ENCODE measurements around the gene ROR2. TPM values are rescaled to one million over a fixed set of nuclear protein-coding genes. Genes with fewer than 3 reads are reported as not detected.

Gene ROR2
- total RNA-seq, 1 donor from 2014 or later = 0.74 TPM

DNA sequence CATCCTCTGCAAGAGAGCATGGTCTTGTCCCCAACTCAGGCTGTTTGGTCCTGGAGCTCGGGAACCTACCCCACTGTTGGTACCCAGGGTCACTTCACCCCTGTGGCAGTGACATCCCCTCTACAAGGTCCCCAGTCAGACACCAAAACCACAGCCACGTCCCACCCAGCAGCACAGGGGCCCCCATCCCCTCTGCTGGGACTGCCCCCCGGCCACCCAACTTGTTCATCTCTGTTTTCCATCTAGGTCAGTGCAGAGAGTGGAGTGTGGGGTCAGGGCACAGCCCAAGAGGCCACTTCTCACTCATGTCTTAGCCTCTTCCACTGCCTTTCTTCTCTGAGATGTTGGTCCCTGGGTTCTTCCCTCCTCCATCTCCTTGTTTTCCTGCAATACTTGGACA is 292.5 kb downstream of the ROR2 start:
- H3K27ac ChIP-seq (replicated peaks) = no peak overlapping the region
- intact Hi-C loops (cut with micrococcal nuclease) = no loop called here
- no peaks in the 10 kb centered on the region for H3K4me1 ChIP-seq
- no peaks in the 10 kb centered on the region for H3K27me3 ChIP-seq (ENCODE audit: low read depth)
- no peak overlapping the region for H3K4me3 ChIP-seq
- H3K9me3 ChIP-seq (replicated peaks) = no peaks in the 10 kb centered on the region
- TF ChIP-seq, protein P1, sequence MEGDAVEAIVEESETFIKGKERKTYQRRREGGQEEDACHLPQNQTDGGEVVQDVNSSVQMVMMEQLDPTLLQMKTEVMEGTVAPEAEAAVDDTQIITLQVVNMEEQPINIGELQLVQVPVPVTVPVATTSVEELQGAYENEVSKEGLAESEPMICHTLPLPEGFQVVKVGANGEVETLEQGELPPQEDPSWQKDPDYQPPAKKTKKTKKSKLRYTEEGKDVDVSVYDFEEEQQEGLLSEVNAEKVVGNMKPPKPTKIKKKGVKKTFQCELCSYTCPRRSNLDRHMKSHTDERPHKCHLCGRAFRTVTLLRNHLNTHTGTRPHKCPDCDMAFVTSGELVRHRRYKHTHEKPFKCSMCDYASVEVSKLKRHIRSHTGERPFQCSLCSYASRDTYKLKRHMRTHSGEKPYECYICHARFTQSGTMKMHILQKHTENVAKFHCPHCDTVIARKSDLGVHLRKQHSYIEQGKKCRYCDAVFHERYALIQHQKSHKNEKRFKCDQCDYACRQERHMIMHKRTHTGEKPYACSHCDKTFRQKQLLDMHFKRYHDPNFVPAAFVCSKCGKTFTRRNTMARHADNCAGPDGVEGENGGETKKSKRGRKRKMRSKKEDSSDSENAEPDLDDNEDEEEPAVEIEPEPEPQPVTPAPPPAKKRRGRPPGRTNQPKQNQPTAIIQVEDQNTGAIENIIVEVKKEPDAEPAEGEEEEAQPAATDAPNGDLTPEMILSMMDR (IDR thresholded peaks at IDR 0.05; ENCODE audit: borderline replicate concordance) = no peak
- no peaks in the 10 kb centered on the region for H3K36me3 ChIP-seq
- DNase-seq = no peak

DNA sequence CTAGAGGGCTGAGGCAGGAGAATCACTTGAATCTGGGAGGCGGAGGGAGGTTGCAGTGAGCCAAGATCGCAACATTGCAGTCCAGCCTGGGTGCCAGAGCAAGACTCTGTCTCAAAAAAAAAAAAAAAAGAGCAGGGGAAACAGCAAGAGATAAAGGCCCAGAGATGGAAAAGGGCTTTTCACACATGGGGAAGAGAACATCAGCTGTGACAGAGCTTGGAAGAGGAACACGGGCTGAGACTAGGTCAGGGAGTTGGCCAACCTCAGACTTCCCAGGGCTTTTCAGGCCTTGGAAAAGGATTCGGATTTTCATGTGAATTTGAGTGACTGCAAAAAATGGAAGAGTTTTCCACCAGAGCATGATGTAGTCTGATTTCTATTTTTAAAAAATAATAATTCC is 294.4 kb downstream of the ROR2 start:
- H3K27me3 ChIP-seq (ENCODE audit: low read depth) = no peaks in the 10 kb centered on the region
- no peak for DNase-seq

DNA sequence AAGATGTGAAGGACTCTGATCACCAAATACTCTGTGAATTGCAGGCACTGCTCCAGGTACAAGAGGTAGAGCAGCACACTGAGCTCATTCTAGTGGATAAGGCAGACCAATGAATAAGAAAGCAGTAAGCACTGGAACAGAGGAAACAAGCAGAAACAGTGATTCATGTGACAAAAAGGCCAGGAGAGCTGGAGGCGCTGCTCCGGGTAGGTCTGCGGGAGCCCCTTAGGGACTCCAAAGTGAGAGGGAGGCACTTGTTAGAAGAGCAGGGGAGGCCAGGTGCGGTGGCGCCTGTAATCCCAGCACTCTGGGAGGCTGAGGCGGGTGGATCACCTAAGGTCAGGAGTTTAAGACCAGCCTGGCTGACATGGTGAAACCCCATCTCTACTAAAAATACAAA is 294.8 kb downstream of the ROR2 start:
- TF ChIP-seq, protein P1 (IDR thresholded peaks at IDR 0.05; ENCODE audit: borderline replicate concordance) = no peak
- Histone ChIP-seq H3K4me1 (no peaks in the 10 kb centered on the region), H3K4me3 (no peak overlapping the region), H3K27ac (replicated peaks) (no peak overlapping the region), H3K36me3 (no peaks in the 10 kb centered on the region), H3K27me3 (ENCODE audit: low read depth) (no peaks in the 10 kb centered on the region), H3K9me3 (replicated peaks) (no peaks in the 10 kb centered on the region)
- intact Hi-C loops (cut with micrococcal nuclease) = no loop called here
- no peak for DNase-seq

More for the DNA sequence above, 294.4 kb downstream of the ROR2 start:
- TF ChIP-seq, protein P1 (IDR thresholded peaks at IDR 0.05; ENCODE audit: borderline replicate concordance) = no peak
- H3K36me3 ChIP-seq = no peaks in the 10 kb centered on the region
- peak overlapping the region; percentile 26 for H3K27ac ChIP-seq (replicated peaks)
- H3K4me3 ChIP-seq = no peak overlapping the region
- H3K4me1 ChIP-seq = no peaks in the 10 kb centered on the region
- intact Hi-C loops (cut with micrococcal nuclease) = no loop called here
- no peaks in the 10 kb centered on the region for H3K9me3 ChIP-seq (replicated peaks)

DNA sequence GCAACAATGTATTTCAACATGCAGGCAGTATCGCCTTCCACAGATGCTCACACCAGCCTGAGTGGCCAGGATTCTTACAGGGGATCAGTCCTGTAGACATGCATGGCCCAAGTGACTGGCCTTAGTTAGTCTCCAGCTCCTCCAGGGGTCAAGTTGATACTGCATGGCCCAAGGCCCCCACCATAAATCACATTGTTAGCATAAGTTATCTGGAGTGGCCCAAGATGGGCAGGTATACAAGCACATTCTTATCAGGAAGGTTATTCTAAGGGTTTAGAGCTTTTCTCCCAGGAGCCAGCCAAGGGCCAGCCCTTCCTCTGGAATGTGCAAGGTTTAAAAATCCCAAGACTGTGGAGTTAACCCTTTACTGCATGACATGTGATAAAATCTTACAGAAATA is 295.5 kb downstream of the ROR2 start:
- H3K4me3 ChIP-seq = no peak overlapping the region
- intact Hi-C loops (cut with micrococcal nuclease) = no loop called here
- H3K36me3 ChIP-seq = no peaks in the 10 kb centered on the region
- no peak for DNase-seq
- H3K9me3 ChIP-seq (replicated peaks) = no peaks in the 10 kb centered on the region
- H3K27me3 ChIP-seq (ENCODE audit: low read depth) = no peaks in the 10 kb centered on the region
- H3K4me1 ChIP-seq = no peaks in the 10 kb centered on the region
- H3K27ac ChIP-seq (replicated peaks) = no peak overlapping the region
- TF ChIP-seq, protein P1 (IDR thresholded peaks at IDR 0.05; ENCODE audit: borderline replicate concordance) = no peak

DNA sequence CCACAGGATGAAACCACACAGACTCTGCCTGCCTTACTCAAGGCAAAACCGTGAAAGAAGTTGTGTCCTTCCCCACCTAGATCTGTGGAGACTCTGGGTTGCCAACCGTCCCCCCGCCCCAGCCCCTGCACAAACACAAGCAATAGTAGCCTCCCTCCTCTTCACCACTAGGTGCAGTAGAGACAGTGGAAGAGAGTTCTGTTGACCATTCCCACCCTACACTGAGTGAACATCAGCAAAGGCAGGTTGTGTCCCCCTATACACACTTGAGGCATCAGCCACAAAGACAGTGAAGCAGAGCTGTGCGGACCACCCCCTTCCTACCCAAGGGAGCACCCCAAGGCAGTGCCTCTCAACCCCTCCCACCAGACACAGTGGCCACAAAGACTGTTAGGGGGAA is 302.7 kb downstream of the ROR2 start:
- H3K36me3 ChIP-seq = no peaks in the 10 kb centered on the region
- no peak for DNase-seq
- H3K9me3 ChIP-seq (replicated peaks) = no peaks in the 10 kb centered on the region
- no peaks in the 10 kb centered on the region for H3K4me1 ChIP-seq
- H3K4me3 ChIP-seq = no peak overlapping the region
- TF ChIP-seq, protein P1 (IDR thresholded peaks at IDR 0.05; ENCODE audit: borderline replicate concordance) = no peak
- H3K27me3 ChIP-seq (ENCODE audit: low read depth) = peaks cover 6% of the 10 kb centered on the region
- no peak overlapping the region for H3K27ac ChIP-seq (replicated peaks)
- intact Hi-C loops (cut with micrococcal nuclease) = no loop called here

DNA sequence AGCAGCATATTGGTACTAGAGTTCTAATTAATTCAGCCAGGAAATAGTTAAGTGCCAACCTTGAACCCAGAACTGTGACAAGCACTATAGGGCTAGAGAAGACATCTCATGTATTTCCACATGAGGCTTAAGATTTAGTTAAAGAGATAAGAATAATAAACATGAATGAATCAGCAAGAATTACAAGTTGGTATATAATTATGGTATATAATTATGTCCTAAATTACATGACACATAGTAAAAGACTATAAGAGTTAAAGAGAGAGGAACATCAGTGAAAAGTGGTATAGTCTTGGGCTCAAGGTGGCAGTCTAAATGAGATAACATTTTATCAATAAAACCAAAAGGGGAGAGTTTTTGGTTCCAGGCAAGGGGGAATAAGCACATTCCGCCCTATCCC is 303.3 kb downstream of the ROR2 start:
- H3K27me3 ChIP-seq (ENCODE audit: low read depth) = peaks cover 6% of the 10 kb centered on the region
- no peak overlapping the region for H3K4me3 ChIP-seq
- TF ChIP-seq, protein P1 (IDR thresholded peaks at IDR 0.05; ENCODE audit: borderline replicate concordance) = no peak
- peaks cover 3% of the 10 kb centered on the region for H3K9me3 ChIP-seq (replicated peaks)
- no peaks in the 10 kb centered on the region for H3K36me3 ChIP-seq
- H3K4me1 ChIP-seq = no peaks in the 10 kb centered on the region
- H3K27ac ChIP-seq (replicated peaks) = no peak overlapping the region
- DNase-seq = no peak
- intact Hi-C loops (cut with micrococcal nuclease) = no loop called here

All from left ventricle myocardium inferior (tissue), 1 donor.